HL-60 (cell line): Measurements from ENCODE around the gene ZER1.

ENCODE experiments used
- CTCF ChIP-seq: IDR thresholded peaks from one replicate; pipeline ENCODE4 v1.5.1; 2011; ENCODE audit warnings: low read length, control low read depth, inconsistent platforms; ENCODE audit not compliant: insufficient read depth
- POLR2AphosphoS5 ChIP-seq: IDR thresholded peaks from 2 replicates; pipeline ENCODE4 v1.6.1; 2012; ENCODE audit warnings: low read depth
- REST ChIP-seq: IDR thresholded peaks from 2 replicates; pipeline ENCODE4 v1.6.1; 2012; ENCODE audit warnings: low read depth; ENCODE audit not compliant: insufficient replicate concordance

DNA sequence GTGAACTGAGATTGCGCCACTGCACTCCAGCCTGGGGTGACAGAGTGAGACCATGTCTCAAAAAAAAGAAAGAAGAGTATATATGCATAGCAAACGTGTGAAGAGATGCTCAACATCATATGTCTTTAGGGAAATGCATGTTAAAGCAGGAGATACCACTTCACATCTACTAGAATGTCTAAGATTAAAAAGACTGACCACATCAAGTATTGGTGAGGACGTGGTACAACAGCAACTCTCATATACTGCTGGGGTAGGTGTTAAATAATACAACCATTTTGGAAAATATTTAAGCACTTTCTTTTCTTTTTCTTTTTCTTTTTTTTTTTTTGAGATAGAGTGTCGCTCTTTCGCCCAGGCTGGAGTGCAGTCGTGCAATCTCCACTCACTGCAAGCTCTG is 13.7 kb upstream of the ZER1 start:
- TF ChIP-seq POLR2AphosphoS5 (no peak), REST (no peak), CTCF (no peak)
